ENCODE measurements around the gene SPSB2.

DNA sequence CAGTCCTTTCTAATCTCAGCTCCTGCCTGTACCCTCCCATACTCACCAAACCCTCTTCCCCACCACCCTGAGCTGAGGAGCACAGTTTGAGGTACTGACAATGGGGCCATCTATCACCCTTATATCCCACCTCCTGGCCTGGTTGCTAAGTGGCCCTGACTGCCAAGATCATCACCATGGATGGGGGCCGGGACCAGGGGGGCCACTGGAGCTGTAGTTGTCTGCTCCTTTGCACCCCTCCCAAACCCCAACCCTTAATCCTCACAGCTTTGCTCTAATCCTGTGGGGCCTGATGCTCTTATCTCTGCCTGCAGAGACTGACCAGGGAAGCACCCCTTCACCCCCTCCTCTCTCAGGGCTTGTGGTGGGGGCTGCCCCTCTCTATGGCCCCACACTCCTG is 32.8 kb downstream of the SPSB2 start:
- TF ChIP-seq, protein P1, sequence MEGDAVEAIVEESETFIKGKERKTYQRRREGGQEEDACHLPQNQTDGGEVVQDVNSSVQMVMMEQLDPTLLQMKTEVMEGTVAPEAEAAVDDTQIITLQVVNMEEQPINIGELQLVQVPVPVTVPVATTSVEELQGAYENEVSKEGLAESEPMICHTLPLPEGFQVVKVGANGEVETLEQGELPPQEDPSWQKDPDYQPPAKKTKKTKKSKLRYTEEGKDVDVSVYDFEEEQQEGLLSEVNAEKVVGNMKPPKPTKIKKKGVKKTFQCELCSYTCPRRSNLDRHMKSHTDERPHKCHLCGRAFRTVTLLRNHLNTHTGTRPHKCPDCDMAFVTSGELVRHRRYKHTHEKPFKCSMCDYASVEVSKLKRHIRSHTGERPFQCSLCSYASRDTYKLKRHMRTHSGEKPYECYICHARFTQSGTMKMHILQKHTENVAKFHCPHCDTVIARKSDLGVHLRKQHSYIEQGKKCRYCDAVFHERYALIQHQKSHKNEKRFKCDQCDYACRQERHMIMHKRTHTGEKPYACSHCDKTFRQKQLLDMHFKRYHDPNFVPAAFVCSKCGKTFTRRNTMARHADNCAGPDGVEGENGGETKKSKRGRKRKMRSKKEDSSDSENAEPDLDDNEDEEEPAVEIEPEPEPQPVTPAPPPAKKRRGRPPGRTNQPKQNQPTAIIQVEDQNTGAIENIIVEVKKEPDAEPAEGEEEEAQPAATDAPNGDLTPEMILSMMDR (IDR thresholded peaks at IDR 0.05) = no peak
- no peak for TF ChIP-seq POLR2A (IDR thresholded peaks at IDR 0.05)
